HepG2 (cell line): ENCODE data around the gene TCAP. TPM values are rescaled to one million over a fixed set of nuclear protein-coding genes. Genes with fewer than 3 reads are reported as not detected.

Experiments
- BORCS8-MEF2B ChIP-seq: sonication (generic); formaldehyde crosslinking; IDR thresholded peaks from 2 replicates; pipeline ENCODE4 v1.8.0; 2022; ENCODE audit warnings: mild to moderate bottlenecking, missing genetic modification reagents
- DMAP1 ChIP-seq: IDR thresholded peaks from 2 replicates; pipeline ENCODE4 v1.6.1; 2016
- DR1 ChIP-seq: sonication (generic); formaldehyde crosslinking; IDR thresholded peaks from 2 replicates; pipeline ENCODE4 v1.8.0; 2021; ENCODE audit warnings: mild to moderate bottlenecking, missing genetic modification reagents, inconsistent platforms
- ERF ChIP-seq: IDR thresholded peaks from 2 replicates; pipeline ENCODE4 v1.6.1; 2018; ENCODE audit warnings: missing biosample characterization, missing genetic modification reagents
- EZH2 ChIP-seq: conservative IDR thresholded peaks from 2 replicates; pipeline ENCODE4 v1.6.1; 2012; ENCODE audit warnings: mild to moderate bottlenecking, low read depth, low read length, moderate library complexity
- FOSL2 ChIP-seq: sonication (generic); formaldehyde crosslinking; IDR thresholded peaks from 2 replicates; pipeline ENCODE4 v1.4.0; 2020; ENCODE audit warnings: missing genetic modification reagents
- FOXJ3 ChIP-seq: sonication (generic); formaldehyde crosslinking; IDR thresholded peaks from 2 replicates; pipeline ENCODE4 v1.4.0; 2020; ENCODE audit warnings: missing genetic modification reagents, mild to moderate bottlenecking, borderline replicate concordance
- GFI1 ChIP-seq: sonication (generic); formaldehyde crosslinking; IDR thresholded peaks from 2 replicates; pipeline ENCODE4 v1.5.0; 2020; ENCODE audit warnings: missing genetic modification reagents, mild to moderate bottlenecking, borderline replicate concordance
- LBX2 ChIP-seq: sonication (generic); formaldehyde crosslinking; IDR thresholded peaks from 2 replicates; pipeline ENCODE4 v1.5.0; 2020; ENCODE audit warnings: missing genetic modification reagents, mild to moderate bottlenecking, borderline replicate concordance
- MIXL1 ChIP-seq: IDR thresholded peaks from 2 replicates; pipeline ENCODE4 v1.6.1; 2016
- PLSCR1 ChIP-seq: sonication (generic); formaldehyde crosslinking; IDR thresholded peaks from 2 replicates; pipeline ENCODE4 v1.5.0; 2020; ENCODE audit warnings: missing genetic modification reagents, mild to moderate bottlenecking, borderline replicate concordance
- PRDM10 ChIP-seq: sonication (generic); formaldehyde crosslinking; IDR thresholded peaks from 2 replicates; pipeline ENCODE4 v1.4.0; 2020; ENCODE audit warnings: low read depth, missing genetic modification reagents
- SKI ChIP-seq: fragments of 450-650 bp; IDR thresholded peaks from one replicate; pipeline ENCODE4 v1.6.1; 2018; ENCODE audit warnings: mild to moderate bottlenecking; ENCODE audit not compliant: partially characterized antibody
- SPEN ChIP-seq: sonication (generic); formaldehyde crosslinking; IDR thresholded peaks from 2 replicates; pipeline ENCODE4 v1.5.1; 2020; ENCODE audit warnings: low read depth, mild to moderate bottlenecking, missing genetic modification reagents
- ZBTB21 ChIP-seq: sonication (generic); formaldehyde crosslinking; IDR thresholded peaks from 2 replicates; pipeline ENCODE4 v1.4.0; 2020; ENCODE audit warnings: missing genetic modification reagents
- ZBTB3 ChIP-seq: sonication (generic); formaldehyde crosslinking; IDR thresholded peaks from 2 replicates; pipeline ENCODE4 v1.4.0; 2020; ENCODE audit warnings: low read depth, mild to moderate bottlenecking, moderate library complexity, missing genetic modification reagents, borderline replicate concordance
- ZMYM2 ChIP-seq: sonication (generic); formaldehyde crosslinking; IDR thresholded peaks from 2 replicates; pipeline ENCODE4 v1.8.0; 2022; ENCODE audit warnings: mild to moderate bottlenecking, missing genetic modification reagents
- ZNF235 ChIP-seq: sonication (generic); formaldehyde crosslinking; IDR thresholded peaks from 2 replicates; pipeline ENCODE4 v1.8.1; 2023; ENCODE audit warnings: mild to moderate bottlenecking, missing genetic modification reagents, borderline replicate concordance
- ZNF501 ChIP-seq: sonication (generic); formaldehyde crosslinking; IDR thresholded peaks from 2 replicates; pipeline ENCODE4 v1.5.1; 2020; ENCODE audit warnings: mild to moderate bottlenecking, moderate library complexity, missing genetic modification reagents
- ZNF597 ChIP-seq: sonication (generic); formaldehyde crosslinking; IDR thresholded peaks from 2 replicates; pipeline ENCODE4 v1.5.0; 2020; ENCODE audit warnings: missing genetic modification reagents
- ZNF816 ChIP-seq: sonication (generic); formaldehyde crosslinking; IDR thresholded peaks from 2 replicates; pipeline ENCODE4 v1.8.0; 2022; ENCODE audit warnings: missing genetic modification reagents, mild to moderate bottlenecking, borderline replicate concordance
- polyA plus RNA-seq, 8 experiments: library from polyadenylated mRNA; depleted of rRNA in 3 of 8; stranded (reverse) in 7 of 8; unstranded in 1 of 8; fragments of >200 nt; fragmentation: Illumina TruSeq in 4 of 8; extraction: Trizol in 4 of 8; gene quantifications; 2 replicates each; pipeline versions ENCODE4 v1.2.1 to v1.2.3, GENCODE V29; 2011 to 2016; ENCODE audit warnings: low read depth in 4 of 8, missing spikeins in 1 of 8, mixed read lengths in 1 of 8; ENCODE audit not compliant: insufficient read depth in 1 of 8
- total RNA-seq, 5 experiments: library from RNA; depleted of rRNA; stranded (reverse); fragments of >200 nt; fragmentation: Illumina TruSeq; extraction: Trizol; gene quantifications; 2 replicates each; pipeline ENCODE4 v1.2.3, GENCODE V29; 2016; ENCODE audit warnings: low read depth in 1 of 5

TCAP gene
- total and polyA plus RNA-seq, 2 of the 13 experiments (the other 11 are each of a cell fraction or from before 2014, with no cell fraction given): 0.24 to 0.65 TPM

GRCh38 chr17:39671651-39672521 is 6.7 kb downstream of the TCAP start (continued):
- TF ChIP-seq ZNF501 (CRISPR knock-in tag) (peak; percentile 74; the same call in 1 of the 2 replicates), PRDM10 (CRISPR knock-in tag) (no peak), ZBTB21 (CRISPR knock-in tag) (no peak), FOSL2 (peak; percentile 31), GFI1 (CRISPR knock-in tag) (no peak), BORCS8-MEF2B (peak; percentile 73; the same call in 1 of the 2 replicates), SKI (peak; percentile 35), DR1 (CRISPR knock-in tag) (no peak), FOXJ3 (CRISPR knock-in tag) (no peak), DMAP1 (CRISPR knock-in tag) (no peak), MIXL1 (CRISPR knock-in tag) (no peak), ERF (CRISPR knock-in tag) (peak; percentile 90; the same call in 1 of the 2 replicates), SPEN (CRISPR knock-in tag) (peak; percentile 64; the same call in 1 of the 2 replicates), ZNF235 (CRISPR knock-in tag) (no peak), ZNF597 (CRISPR knock-in tag) (no peak), ZMYM2 (no peak), ZNF816 (CRISPR knock-in tag) (no peak), PLSCR1 (CRISPR knock-in tag) (no peak), LBX2 (CRISPR knock-in tag) (no peak; the same call in none of the 2 replicates), EZH2 (no peak), ZBTB3 (CRISPR knock-in tag) (no peak)
